HEK293 (cell line): ENCODE data around the gene BAZ2B.

Experiments used
- CTCF ChIA-PET: fragments of 350-600 bp; formaldehyde crosslinking; extraction: SDS; loops from one replicate; lab custom pipeline; 2021; ENCODE audit warnings: antibody characterized with exemption; lab: Yijun Ruan, JAX
- POLR2A ChIA-PET: fragments of 300-600 bp; formaldehyde crosslinking; extraction: SDS; loops from one replicate; lab custom pipeline; 2020; ENCODE audit warnings: antibody characterized with exemption, inconsistent platforms; lab: Yijun Ruan, JAX
- H3K27ac ChIP-seq: fragments of 200-500 bp; sonication (Bioruptor generic); 2 replicates; pipeline ENCODE4 v1.5.1; 2014; ENCODE audit warnings: low read depth, low read length, control low read depth, inconsistent platforms; ENCODE audit errors: extremely low read depth
- H3K36me3 ChIP-seq, 2 experiments: fragments of 200-500 bp in 1 of 2; sonication (Bioruptor generic) in 1 of 2; 1 replicate in 1 of 2; 2 replicates in 1 of 2; pipeline ENCODE4 v1.5.1; 2014 to 2017; ENCODE audit warnings: inconsistent platforms in 2 of 2, low read length in 2 of 2; ENCODE audit not compliant: control insufficient read depth in 2 of 2, insufficient read depth in 1 of 2
- H3K4me1 ChIP-seq: fragments of 200-500 bp; sonication (Bioruptor generic); 2 replicates; pipeline ENCODE4 v1.5.1; 2014; ENCODE audit warnings: mild to moderate bottlenecking, low read length, inconsistent platforms; ENCODE audit not compliant: control insufficient read depth, insufficient read depth
- H3K4me3 ChIP-seq: 2 replicates; pipeline ENCODE4 v1.5.1; 2011; ENCODE audit warnings: low read depth, mild to moderate bottlenecking, control low read depth, low read length, moderate library complexity
- H3K9me3 ChIP-seq: fragments of 200-500 bp; sonication (Bioruptor generic); 2 replicates; pipeline ENCODE4 v1.5.1; 2014; ENCODE audit warnings: low read depth, low read length, inconsistent platforms; ENCODE audit not compliant: control insufficient read depth, insufficient read depth
- HOXA7 ChIP-seq: sonication (generic); formaldehyde crosslinking; IDR thresholded peaks from 2 replicates; pipeline ENCODE4 v1.8.1; 2022; ENCODE audit warnings: missing genetic modification reagents, borderline replicate concordance
- MZF1 ChIP-seq: fragments of 450-650 bp; formaldehyde crosslinking; IDR thresholded peaks from 2 replicates; pipeline ENCODE4 v1.5.1; 2017; ENCODE audit warnings: missing biosample characterization, missing genetic modification characterization, borderline replicate concordance
- TRIM28 ChIP-seq: IDR thresholded peaks from 2 replicates; pipeline ENCODE4 v1.6.1; 2011; ENCODE audit warnings: low read length, control low read depth, borderline replicate concordance
- ZBTB17 ChIP-seq: fragments of 450-650 bp; formaldehyde crosslinking; IDR thresholded peaks from 2 replicates; pipeline ENCODE4 v1.5.1; 2016; ENCODE audit warnings: missing biosample characterization, missing genetic modification characterization
- ZNF114 ChIP-seq: fragments of 450-650 bp; formaldehyde crosslinking; IDR thresholded peaks from 2 replicates; pipeline ENCODE4 v1.5.0; 2017; ENCODE audit warnings: missing biosample characterization, missing genetic modification characterization
- ZNF121 ChIP-seq: fragments of 450-650 bp; formaldehyde crosslinking; IDR thresholded peaks from 2 replicates; pipeline ENCODE4 v1.5.1; 2016; ENCODE audit warnings: missing biosample characterization, missing genetic modification characterization
- ZNF174 ChIP-seq: fragments of 450-650 bp; formaldehyde crosslinking; IDR thresholded peaks from 2 replicates; pipeline ENCODE4 v1.5.0; 2017; ENCODE audit warnings: missing biosample characterization, mild to moderate bottlenecking, missing genetic modification characterization
- ZNF335 ChIP-seq: fragments of 450-650 bp; formaldehyde crosslinking; conservative IDR thresholded peaks from 2 replicates; pipeline ENCODE4 v1.5.1; 2016; ENCODE audit warnings: missing biosample characterization, missing genetic modification characterization
- ZNF433 ChIP-seq: fragments of 450-650 bp; formaldehyde crosslinking; IDR thresholded peaks from 2 replicates; pipeline ENCODE4 v1.5.1; 2016; ENCODE audit warnings: missing biosample characterization, missing genetic modification characterization, low read depth
- ZNF530 ChIP-seq: fragments of 450-650 bp; formaldehyde crosslinking; IDR thresholded peaks from 2 replicates; pipeline ENCODE4 v1.5.1; 2016; ENCODE audit warnings: low read depth, missing biosample characterization, missing genetic modification characterization
- ZNF660 ChIP-seq: fragments of 450-650 bp; IDR thresholded peaks from 2 replicates; pipeline ENCODE4 v1.5.1; 2018; ENCODE audit warnings: missing biosample characterization, mild to moderate bottlenecking, missing genetic modification characterization
- TF ChIP-seq, protein P1 (sequence below): fragments of 450-650 bp; formaldehyde crosslinking; IDR thresholded peaks from 2 replicates; pipeline ENCODE4 v1.5.1; 2016; ENCODE audit warnings: missing biosample characterization, missing genetic modification characterization
- TF ChIP-seq, protein P2 (sequence below): fragments of 450-650 bp; formaldehyde crosslinking; conservative IDR thresholded peaks from 2 replicates; pipeline ENCODE4 v1.5.1; 2016; ENCODE audit warnings: low read depth, missing biosample characterization, missing genetic modification characterization
- TF ChIP-seq, protein P3 (sequence below): fragments of 450-650 bp; formaldehyde crosslinking; IDR thresholded peaks from 2 replicates; pipeline ENCODE4 v1.5.1; 2017; ENCODE audit warnings: missing biosample characterization, missing genetic modification characterization
- TF ChIP-seq, protein P4 (sequence below): fragments of 450-650 bp; IDR thresholded peaks from 2 replicates; pipeline ENCODE4 v1.5.1; 2018; ENCODE audit warnings: missing biosample characterization, mild to moderate bottlenecking, missing genetic modification characterization
- TF ChIP-seq, protein P5 (sequence below): fragments of 450-650 bp; formaldehyde crosslinking; IDR thresholded peaks from 2 replicates; pipeline ENCODE4 v1.5.1; 2017; ENCODE audit warnings: missing biosample characterization, missing genetic modification characterization

Gene BAZ2B

DNA sequence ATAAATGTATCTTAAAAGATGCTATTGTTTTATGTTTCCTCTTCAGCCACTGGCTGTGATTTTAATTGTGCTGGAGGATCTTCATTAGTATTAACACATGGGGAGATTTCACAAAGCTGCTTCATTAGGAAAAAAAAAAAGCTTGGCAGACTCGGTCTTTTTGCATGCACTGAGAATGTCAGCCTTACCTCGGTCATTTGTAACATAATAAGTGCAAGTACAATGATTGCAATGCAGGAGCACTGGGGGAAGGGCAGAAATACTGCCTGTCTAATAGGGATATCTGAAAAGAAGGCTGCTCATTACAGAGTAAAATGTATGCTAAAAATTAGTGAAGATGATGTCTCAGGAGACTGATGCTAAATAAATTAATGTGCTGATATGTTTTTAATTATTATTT lies 1.3 kb upstream of the BAZ2B start:
- peak overlapping the region; percentile 93 for H3K4me3 ChIP-seq
- H3K27ac ChIP-seq, result no peak overlapping the region
- no peaks in the 10 kb centered on the region for H3K36me3 ChIP-seq
- H3K4me1 ChIP-seq, result peaks cover 18% of the 10 kb centered on the region
- no peaks in the 10 kb centered on the region for H3K9me3 ChIP-seq
- TF ChIP-seq, protein P1, sequence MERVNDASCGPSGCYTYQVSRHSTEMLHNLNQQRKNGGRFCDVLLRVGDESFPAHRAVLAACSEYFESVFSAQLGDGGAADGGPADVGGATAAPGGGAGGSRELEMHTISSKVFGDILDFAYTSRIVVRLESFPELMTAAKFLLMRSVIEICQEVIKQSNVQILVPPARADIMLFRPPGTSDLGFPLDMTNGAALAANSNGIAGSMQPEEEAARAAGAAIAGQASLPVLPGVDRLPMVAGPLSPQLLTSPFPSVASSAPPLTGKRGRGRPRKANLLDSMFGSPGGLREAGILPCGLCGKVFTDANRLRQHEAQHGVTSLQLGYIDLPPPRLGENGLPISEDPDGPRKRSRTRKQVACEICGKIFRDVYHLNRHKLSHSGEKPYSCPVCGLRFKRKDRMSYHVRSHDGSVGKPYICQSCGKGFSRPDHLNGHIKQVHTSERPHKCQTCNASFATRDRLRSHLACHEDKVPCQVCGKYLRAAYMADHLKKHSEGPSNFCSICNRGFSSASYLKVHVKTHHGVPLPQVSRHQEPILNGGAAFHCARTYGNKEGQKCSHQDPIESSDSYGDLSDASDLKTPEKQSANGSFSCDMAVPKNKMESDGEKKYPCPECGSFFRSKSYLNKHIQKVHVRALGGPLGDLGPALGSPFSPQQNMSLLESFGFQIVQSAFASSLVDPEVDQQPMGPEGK, result no peak
- TF ChIP-seq HOXA7 (CRISPR knock-in tag), result no peak
- TF ChIP-seq, protein P2, sequence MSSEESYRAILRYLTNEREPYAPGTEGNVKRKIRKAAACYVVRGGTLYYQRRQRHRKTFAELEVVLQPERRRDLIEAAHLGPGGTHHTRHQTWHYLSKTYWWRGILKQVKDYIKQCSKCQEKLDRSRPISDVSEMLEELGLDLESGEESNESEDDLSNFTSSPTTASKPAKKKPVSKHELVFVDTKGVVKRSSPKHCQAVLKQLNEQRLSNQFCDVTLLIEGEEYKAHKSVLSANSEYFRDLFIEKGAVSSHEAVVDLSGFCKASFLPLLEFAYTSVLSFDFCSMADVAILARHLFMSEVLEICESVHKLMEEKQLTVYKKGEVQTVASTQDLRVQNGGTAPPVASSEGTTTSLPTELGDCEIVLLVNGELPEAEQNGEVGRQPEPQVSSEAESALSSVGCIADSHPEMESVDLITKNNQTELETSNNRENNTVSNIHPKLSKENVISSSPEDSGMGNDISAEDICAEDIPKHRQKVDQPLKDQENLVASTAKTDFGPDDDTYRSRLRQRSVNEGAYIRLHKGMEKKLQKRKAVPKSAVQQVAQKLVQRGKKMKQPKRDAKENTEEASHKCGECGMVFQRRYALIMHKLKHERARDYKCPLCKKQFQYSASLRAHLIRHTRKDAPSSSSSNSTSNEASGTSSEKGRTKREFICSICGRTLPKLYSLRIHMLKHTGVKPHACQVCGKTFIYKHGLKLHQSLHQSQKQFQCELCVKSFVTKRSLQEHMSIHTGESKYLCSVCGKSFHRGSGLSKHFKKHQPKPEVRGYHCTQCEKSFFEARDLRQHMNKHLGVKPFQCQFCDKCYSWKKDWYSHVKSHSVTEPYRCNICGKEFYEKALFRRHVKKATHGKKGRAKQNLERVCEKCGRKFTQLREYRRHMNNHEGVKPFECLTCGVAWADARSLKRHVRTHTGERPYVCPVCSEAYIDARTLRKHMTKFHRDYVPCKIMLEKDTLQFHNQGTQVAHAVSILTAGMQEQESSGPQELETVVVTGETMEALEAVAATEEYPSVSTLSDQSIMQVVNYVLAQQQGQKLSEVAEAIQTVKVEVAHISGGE (tag by site-specific recombination), result no peak
- TF ChIP-seq ZNF114 (tag by site-specific recombination), result no peak
- TF ChIP-seq, protein P3, sequence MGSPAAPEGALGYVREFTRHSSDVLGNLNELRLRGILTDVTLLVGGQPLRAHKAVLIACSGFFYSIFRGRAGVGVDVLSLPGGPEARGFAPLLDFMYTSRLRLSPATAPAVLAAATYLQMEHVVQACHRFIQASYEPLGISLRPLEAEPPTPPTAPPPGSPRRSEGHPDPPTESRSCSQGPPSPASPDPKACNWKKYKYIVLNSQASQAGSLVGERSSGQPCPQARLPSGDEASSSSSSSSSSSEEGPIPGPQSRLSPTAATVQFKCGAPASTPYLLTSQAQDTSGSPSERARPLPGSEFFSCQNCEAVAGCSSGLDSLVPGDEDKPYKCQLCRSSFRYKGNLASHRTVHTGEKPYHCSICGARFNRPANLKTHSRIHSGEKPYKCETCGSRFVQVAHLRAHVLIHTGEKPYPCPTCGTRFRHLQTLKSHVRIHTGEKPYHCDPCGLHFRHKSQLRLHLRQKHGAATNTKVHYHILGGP (tag by site-specific recombination), result no peak
- TF ChIP-seq, protein P4, sequence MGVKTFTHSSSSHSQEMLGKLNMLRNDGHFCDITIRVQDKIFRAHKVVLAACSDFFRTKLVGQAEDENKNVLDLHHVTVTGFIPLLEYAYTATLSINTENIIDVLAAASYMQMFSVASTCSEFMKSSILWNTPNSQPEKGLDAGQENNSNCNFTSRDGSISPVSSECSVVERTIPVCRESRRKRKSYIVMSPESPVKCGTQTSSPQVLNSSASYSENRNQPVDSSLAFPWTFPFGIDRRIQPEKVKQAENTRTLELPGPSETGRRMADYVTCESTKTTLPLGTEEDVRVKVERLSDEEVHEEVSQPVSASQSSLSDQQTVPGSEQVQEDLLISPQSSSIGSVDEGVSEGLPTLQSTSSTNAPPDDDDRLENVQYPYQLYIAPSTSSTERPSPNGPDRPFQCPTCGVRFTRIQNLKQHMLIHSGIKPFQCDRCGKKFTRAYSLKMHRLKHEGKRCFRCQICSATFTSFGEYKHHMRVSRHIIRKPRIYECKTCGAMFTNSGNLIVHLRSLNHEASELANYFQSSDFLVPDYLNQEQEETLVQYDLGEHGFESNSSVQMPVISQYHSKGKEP (tag by site-specific recombination), result peak; percentile 94
- TF ChIP-seq ZNF660 (tag by site-specific recombination), result 0 out of 2 replicates have a peak, but pooled peaks have one; percentile 26
- TF ChIP-seq TRIM28, result peak; percentile 31; the same call in 1 of the 2 replicates
- no peak for TF ChIP-seq MZF1 (tag by site-specific recombination)
- TF ChIP-seq ZNF433, result no peak
- TF ChIP-seq ZBTB17 (tag by site-specific recombination), result peak; percentile 43; the same call in 1 of the 2 replicates
- peak; percentile 73 for TF ChIP-seq ZNF335
- TF ChIP-seq ZNF530 (tag by site-specific recombination), result no peak
- no peak for TF ChIP-seq ZNF174 (tag by site-specific recombination)
- ChIA-PET POLR2A (interaction anchor here (6.0 kb wide), 1 partner anchor 95 kb away, joined by 64 read pairs; the partner anchor contains the start of gene MARCHF7), CTCF (no interaction called here)

DNA sequence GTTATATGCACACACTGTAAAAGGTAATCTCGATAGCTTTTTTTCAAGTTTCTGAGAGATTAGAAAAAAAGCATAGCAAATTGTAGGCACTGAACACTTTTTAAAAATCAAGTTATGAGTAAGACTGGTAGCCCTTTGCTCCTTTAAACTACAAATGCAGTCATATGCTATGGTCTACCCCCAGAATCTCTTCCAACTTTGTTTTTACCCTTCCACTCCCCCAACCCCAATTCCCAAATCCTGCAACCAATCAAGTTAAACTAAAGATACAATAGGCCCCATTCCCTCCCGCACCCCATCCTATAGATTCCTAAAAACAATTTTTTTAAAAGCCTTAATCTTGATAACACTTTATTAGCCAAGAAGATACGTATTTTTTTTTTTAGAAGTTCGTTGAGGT lies 752 bp upstream of the BAZ2B start:
- Histone ChIP-seq H3K9me3 (no peaks in the 10 kb centered on the region), H3K4me1 (peaks cover 23% of the 10 kb centered on the region), H3K36me3 (no peaks in the 10 kb centered on the region), H3K27ac (no peak overlapping the region), H3K4me3 (peak overlapping the region; percentile 93)
- ChIA-PET CTCF (interaction anchor here (1.0 kb wide), 1 partner anchor 95 kb away, joined by 8 read pairs; the partner anchor contains the start of gene MARCHF7), POLR2A (interaction anchor here (1.5 to 6.0 kb wide), 2 partner anchors 95 to 331 kb away, joined by 4 to 64 read pairs; partner anchors contain the start of genes MARCHF7 and WDSUB1)
- no peak for TF ChIP-seq ZNF121
- TF ChIP-seq, protein P5, sequence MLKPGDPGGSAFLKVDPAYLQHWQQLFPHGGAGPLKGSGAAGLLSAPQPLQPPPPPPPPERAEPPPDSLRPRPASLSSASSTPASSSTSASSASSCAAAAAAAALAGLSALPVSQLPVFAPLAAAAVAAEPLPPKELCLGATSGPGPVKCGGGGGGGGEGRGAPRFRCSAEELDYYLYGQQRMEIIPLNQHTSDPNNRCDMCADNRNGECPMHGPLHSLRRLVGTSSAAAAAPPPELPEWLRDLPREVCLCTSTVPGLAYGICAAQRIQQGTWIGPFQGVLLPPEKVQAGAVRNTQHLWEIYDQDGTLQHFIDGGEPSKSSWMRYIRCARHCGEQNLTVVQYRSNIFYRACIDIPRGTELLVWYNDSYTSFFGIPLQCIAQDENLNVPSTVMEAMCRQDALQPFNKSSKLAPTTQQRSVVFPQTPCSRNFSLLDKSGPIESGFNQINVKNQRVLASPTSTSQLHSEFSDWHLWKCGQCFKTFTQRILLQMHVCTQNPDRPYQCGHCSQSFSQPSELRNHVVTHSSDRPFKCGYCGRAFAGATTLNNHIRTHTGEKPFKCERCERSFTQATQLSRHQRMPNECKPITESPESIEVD (tag by site-specific recombination), result 0 out of 2 replicates have a peak, but pooled peaks have one; percentile 5
